NB4 (cell line): ENCODE data around the gene INHBC.

ENCODE experiments used
- DNase-seq: peaks from one replicate; pipeline ENCODE4 v3.0.0; 2010; ENCODE audit warnings: low read depth
- H3K4me3 ChIP-seq: one replicate; pipeline ENCODE4 v1.5.1; 2011; ENCODE audit warnings: mild to moderate bottlenecking, low read depth, low read length, moderate library complexity
- CTCF ChIP-seq: IDR thresholded peaks from one replicate; pipeline ENCODE4 v1.5.1; 2012; ENCODE audit warnings: low read depth, low read length
- MAX ChIP-seq: IDR thresholded peaks from 2 replicates; pipeline ENCODE4 v1.6.1; 2011; ENCODE audit warnings: low read depth, low read length
- MYC ChIP-seq: IDR thresholded peaks from 2 replicates; pipeline ENCODE4 v1.6.1; 2011; ENCODE audit warnings: low read depth, low read length
- POLR2A ChIP-seq: IDR thresholded peaks from 2 replicates; pipeline ENCODE4 v1.6.1; 2011; ENCODE audit warnings: mild to moderate bottlenecking; ENCODE audit not compliant: insufficient read length; ENCODE audit errors: extremely low read depth

The INHBC gene

GRCh38 chr12:57479376-57480115 is 45.0 kb downstream of the INHBC start, which contains the start of gene ARHGAP9:
Gene ARHGAP9 (minus strand): TSS chr12:57479866. CDS start chr12:57479406, 460 bp downstream.
- DNase-seq, result peak; percentile 74
- H3K4me3 ChIP-seq, result no peak within 1 kb of the TSS
- TF ChIP-seq CTCF (no peak), POLR2A (no peak), MAX (peak; percentile 25; the same call in 1 of the 2 replicates), MYC (peak; percentile 65; the same call in 1 of the 2 replicates)

- DNase-seq, result peak; percentile 30
- no peak for TF ChIP-seq MYC
- TF ChIP-seq POLR2A, result no peak
- TF ChIP-seq CTCF, result no peak
- TF ChIP-seq MAX, result no peak
- H3K4me3 ChIP-seq, result no peak overlapping the region
Measured at GRCh38 chr12:57481671-57482070, 47.1 kb downstream of the INHBC start.

- no peak overlapping the region for H3K4me3 ChIP-seq
- DNase-seq, result no peak
Measured at GRCh38 chr12:57483466-57483865, 48.9 kb downstream of the INHBC start.

GRCh38 chr12:57485695-57486094 is 51.1 kb downstream of the INHBC start:
- no peak overlapping the region for H3K4me3 ChIP-seq
- TF ChIP-seq MYC, result no peak
- no peak for TF ChIP-seq MAX
- TF ChIP-seq POLR2A, result no peak
- no peak for TF ChIP-seq CTCF
- no peak for DNase-seq

More at GRCh38 chr12:57483466-57483865, 48.9 kb downstream of the INHBC start:
- TF ChIP-seq MYC (no peak), CTCF (no peak), MAX (no peak), POLR2A (no peak)

- no peak overlapping the region for H3K4me3 ChIP-seq
- no peak for DNase-seq
- TF ChIP-seq POLR2A, result no peak
- TF ChIP-seq CTCF, result no peak
- no peak for TF ChIP-seq MYC
- TF ChIP-seq MAX, result no peak
Measured at GRCh38 chr12:57487055-57487596, 52.5 kb downstream of the INHBC start.
